NCI-H2029 treated with DMSO at 0.1 percent for 48 hours (cell line): ENCODE data around the gene EGF.

ENCODE experiments used
- DNase-seq: peaks from one replicate; lab custom pipeline; 2025; lab: John Stamatoyannopoulos, UW

EGF gene

GRCh38 chr4:109959195-109959594 lies 46.5 kb downstream of the EGF start:
- DNase-seq = no peak

GRCh38 chr4:109962401-109962800 lies 49.7 kb downstream of the EGF start:
- no peak for DNase-seq

GRCh38 chr4:109966891-109967481 lies 54.3 kb downstream of the EGF start:
- DNase-seq = no peak

GRCh38 chr4:109967798-109968520 lies 55.3 kb downstream of the EGF start:
- no peak for DNase-seq

GRCh38 chr4:109969087-109969486 lies 56.4 kb downstream of the EGF start:
- DNase-seq = no peak

GRCh38 chr4:109969919-109970318 lies 57.2 kb downstream of the EGF start:
- no peak for DNase-seq

GRCh38 chr4:109972786-109973528 lies 60.3 kb downstream of the EGF start:
- DNase-seq = no peak

- no peak for DNase-seq
Measured at GRCh38 chr4:109973529-109973905, 60.8 kb downstream of the EGF start.

GRCh38 chr4:109976189-109976588 lies 63.5 kb downstream of the EGF start:
- no peak for DNase-seq

- DNase-seq = peak; percentile 22
Measured at GRCh38 chr4:109977854-109978501, 65.3 kb downstream of the EGF start.

- DNase-seq = no peak
Measured at GRCh38 chr4:109978704-109979454, 66.2 kb downstream of the EGF start.

- DNase-seq = no peak
Measured at GRCh38 chr4:109979920-109980717, 67.4 kb downstream of the EGF start.

- DNase-seq = no peak
Measured at GRCh38 chr4:109981936-109982335, 69.3 kb downstream of the EGF start.

GRCh38 chr4:109982521-109982920 lies 69.8 kb downstream of the EGF start:
- DNase-seq = no peak

- no peak for DNase-seq
Measured at GRCh38 chr4:109985993-109986974, 73.6 kb downstream of the EGF start.

- DNase-seq = no peak
Measured at GRCh38 chr4:109989044-109989443, 76.4 kb downstream of the EGF start.

- no peak for DNase-seq
Measured at GRCh38 chr4:109989618-109990017, 76.9 kb downstream of the EGF start.

- DNase-seq = no peak
Measured at GRCh38 chr4:109990261-109991257, 77.9 kb downstream of the EGF start.

GRCh38 chr4:109993116-109993515 lies 80.4 kb downstream of the EGF start:
- no peak for DNase-seq
